Measurements from ENCODE around the gene INTS13.

INTS13 gene

GRCh38 chr12:26948309-26948708 lies 10.5 kb upstream of the INTS13 start:
- Histone ChIP-seq H3F3A (ENCODE audit: insufficient read depth) (no peaks in the 10 kb centered on the region), H3K9me3 (ENCODE audit: insufficient read depth, low read length) (no peaks in the 10 kb centered on the region), H3K9me2 (replicated peaks; ENCODE audit: insufficient read depth, low read length) (no peaks in the 10 kb centered on the region), H3K4me3 (ENCODE audit: insufficient read depth, low read length, poor library complexity, severe bottlenecking) (no peak overlapping the region), H3K9ac (ENCODE audit: low read length) (no peak overlapping the region), H2AFZ (ENCODE audit: low read depth, low read length, severe bottlenecking) (no peak overlapping the region), H3K27ac (ENCODE audit: low read depth, low read length) (no peak overlapping the region), H4K20me1 (ENCODE audit: low read depth, low read length) (peaks cover 11% of the 10 kb centered on the region), H3K4me2 (ENCODE audit: low read depth, low read length, poor library complexity, severe bottlenecking) (no peak overlapping the region), H3K36me3 (ENCODE audit: low read length) (peaks cover 14% of the 10 kb centered on the region), H3K79me2 (ENCODE audit: insufficient read depth, low read length) (peaks cover 100% of the 10 kb centered on the region), H3K27me3 (ENCODE audit: low read length) (no peaks in the 10 kb centered on the region)
- TF ChIP-seq EZH2phosphoT487 (conservative IDR thresholded peaks at IDR 0.05; ENCODE audit: low read length) = no peak
- TF ChIP-seq, protein P1, sequence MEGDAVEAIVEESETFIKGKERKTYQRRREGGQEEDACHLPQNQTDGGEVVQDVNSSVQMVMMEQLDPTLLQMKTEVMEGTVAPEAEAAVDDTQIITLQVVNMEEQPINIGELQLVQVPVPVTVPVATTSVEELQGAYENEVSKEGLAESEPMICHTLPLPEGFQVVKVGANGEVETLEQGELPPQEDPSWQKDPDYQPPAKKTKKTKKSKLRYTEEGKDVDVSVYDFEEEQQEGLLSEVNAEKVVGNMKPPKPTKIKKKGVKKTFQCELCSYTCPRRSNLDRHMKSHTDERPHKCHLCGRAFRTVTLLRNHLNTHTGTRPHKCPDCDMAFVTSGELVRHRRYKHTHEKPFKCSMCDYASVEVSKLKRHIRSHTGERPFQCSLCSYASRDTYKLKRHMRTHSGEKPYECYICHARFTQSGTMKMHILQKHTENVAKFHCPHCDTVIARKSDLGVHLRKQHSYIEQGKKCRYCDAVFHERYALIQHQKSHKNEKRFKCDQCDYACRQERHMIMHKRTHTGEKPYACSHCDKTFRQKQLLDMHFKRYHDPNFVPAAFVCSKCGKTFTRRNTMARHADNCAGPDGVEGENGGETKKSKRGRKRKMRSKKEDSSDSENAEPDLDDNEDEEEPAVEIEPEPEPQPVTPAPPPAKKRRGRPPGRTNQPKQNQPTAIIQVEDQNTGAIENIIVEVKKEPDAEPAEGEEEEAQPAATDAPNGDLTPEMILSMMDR (IDR thresholded peaks at IDR 0.05; ENCODE audit: insufficient read depth, low read length, poor library complexity, severe bottlenecking) = no peak

- no peaks in the 10 kb centered on the region for H3K9me3 ChIP-seq (ENCODE audit: insufficient read depth, low read length)
- H3K36me3 ChIP-seq (ENCODE audit: low read length) = peaks cover 5% of the 10 kb centered on the region; the same call in 1 of the 2 replicates
- H3K9ac ChIP-seq (ENCODE audit: low read length) = peak overlapping the region; percentile 83
- no peak for TF ChIP-seq EZH2phosphoT487 (conservative IDR thresholded peaks at IDR 0.05; ENCODE audit: low read length)
- TF ChIP-seq, protein P1 (IDR thresholded peaks at IDR 0.05; ENCODE audit: insufficient read depth, low read length, poor library complexity, severe bottlenecking) = no peak
- peak overlapping the region; percentile 86 for H3K27ac ChIP-seq (ENCODE audit: low read depth, low read length)
- H3F3A ChIP-seq (ENCODE audit: insufficient read depth) = peaks cover 24% of the 10 kb centered on the region
- peak overlapping the region; percentile 83 for H3K4me3 ChIP-seq (ENCODE audit: insufficient read depth, low read length, poor library complexity, severe bottlenecking)
- H3K27me3 ChIP-seq (ENCODE audit: low read length) = no peaks in the 10 kb centered on the region
- no peak overlapping the region for H2AFZ ChIP-seq (ENCODE audit: low read depth, low read length, severe bottlenecking)
- peak overlapping the region; percentile 85 for H3K4me2 ChIP-seq (ENCODE audit: low read depth, low read length, poor library complexity, severe bottlenecking)
- H3K9me2 ChIP-seq (replicated peaks; ENCODE audit: insufficient read depth, low read length) = no peaks in the 10 kb centered on the region
- H4K20me1 ChIP-seq (ENCODE audit: low read depth, low read length) = peaks cover 19% of the 10 kb centered on the region
- peaks cover 95% of the 10 kb centered on the region for H3K79me2 ChIP-seq (ENCODE audit: insufficient read depth, low read length)
These were observed 3.4 kb upstream of the INTS13 start for GRCh38 chr12:26941215-26941594.

GRCh38 chr12:26940516-26941214 lies 2.9 kb upstream of the INTS13 start:
- Histone ChIP-seq H3K4me3 (ENCODE audit: insufficient read depth, low read length, poor library complexity, severe bottlenecking) (peak overlapping the region; percentile 83), H3K9me2 (replicated peaks; ENCODE audit: insufficient read depth, low read length) (no peaks in the 10 kb centered on the region), H3K9me3 (ENCODE audit: insufficient read depth, low read length) (no peaks in the 10 kb centered on the region), H3K79me2 (ENCODE audit: insufficient read depth, low read length) (peaks cover 95% of the 10 kb centered on the region), H3K27ac (ENCODE audit: low read depth, low read length) (peak overlapping the region; percentile 86), H3K27me3 (ENCODE audit: low read length) (no peaks in the 10 kb centered on the region), H4K20me1 (ENCODE audit: low read depth, low read length) (peaks cover 24% of the 10 kb centered on the region), H2AFZ (ENCODE audit: low read depth, low read length, severe bottlenecking) (no peak overlapping the region), H3F3A (ENCODE audit: insufficient read depth) (peaks cover 24% of the 10 kb centered on the region), H3K4me2 (ENCODE audit: low read depth, low read length, poor library complexity, severe bottlenecking) (peak overlapping the region; percentile 85), H3K9ac (ENCODE audit: low read length) (peak overlapping the region; percentile 83), H3K36me3 (ENCODE audit: low read length) (peaks cover 5% of the 10 kb centered on the region; the same call in 1 of the 2 replicates)
- TF ChIP-seq, protein P1 (IDR thresholded peaks at IDR 0.05; ENCODE audit: insufficient read depth, low read length, poor library complexity, severe bottlenecking) = no peak
- no peak for TF ChIP-seq EZH2phosphoT487 (conservative IDR thresholded peaks at IDR 0.05; ENCODE audit: low read length)

All from SU-DHL-6 (cell line).